Renal cortex interstitium (tissue), 3 donors: ENCODE results near the gene PRSS33. TPM values are rescaled to one million over a fixed set of nuclear protein-coding genes. Genes with fewer than 3 reads are reported as not detected.

Experiments used
- polyA plus RNA-seq, 3 donors: library from polyadenylated mRNA; unstranded; fragments of 120-200 nt; gene quantifications; one replicate each; pipeline ENCODE4 v1.2.1, GENCODE V29; 2013; ENCODE audit not compliant: insufficient read length in 3 of 3

Gene PRSS33
- polyA plus RNA-seq, 3 donors = 0.22 to 0.24 TPM; not detected in 1

Other genes with a start within 250 kb of the PRSS33 start
- gene PDPK1, start 249.5 kb downstream of the PRSS33 start, polyA plus RNA-seq = 10 to 100 TPM; 48.9 to 60.3 (median 53.9) TPM
- 10 to 100 TPM; 21.2 to 26.0 (median 22.6) TPM for gene KCTD5, start 105.0 kb downstream of the PRSS33 start, polyA plus RNA-seq
- 1 to 10 TPM; 1.5 to 2.0 (median 1.8) TPM for gene PRSS27, start 67.3 kb downstream of the PRSS33 start, polyA plus RNA-seq
- 100 to 1,000 TPM; 619 to 902 (median 689) TPM for gene SRRM2, start 34.9 kb downstream of the PRSS33 start, polyA plus RNA-seq
- 100 to 1,000 TPM; 193 to 255 (median 237) TPM for gene ELOB, start 10.3 kb downstream of the PRSS33 start, polyA plus RNA-seq
- not detected for gene PRSS41, start 10.9 kb upstream of the PRSS33 start, polyA plus RNA-seq
- gene PRSS21, start 29.7 kb upstream of the PRSS33 start, polyA plus RNA-seq = under 1 TPM in 2 of 3 donors, not detected in 1; 0.30 to 0.49 TPM
- under 1 TPM in 1 of 3 donors, not detected in 2; 0.70 TPM for gene ZG16B, start 42.7 kb upstream of the PRSS33 start, polyA plus RNA-seq
- gene PRSS22, start 70.6 kb upstream of the PRSS33 start, polyA plus RNA-seq = 10 to 100 TPM in 1 of 3 donors, 1 to 10 TPM in 2; 2.8 to 12.2 (median 7.7) TPM
- gene FLYWCH2, start 95.7 kb upstream of the PRSS33 start, polyA plus RNA-seq = 10 to 100 TPM; 15.5 to 30.4 (median 30.0) TPM
- 10 to 100 TPM; 17.8 to 45.4 (median 31.1) TPM for gene FLYWCH1, start 124.4 kb upstream of the PRSS33 start, polyA plus RNA-seq
- gene KREMEN2, start 176.7 kb upstream of the PRSS33 start, polyA plus RNA-seq = 1 to 10 TPM; 1.3 to 2.6 (median 2.0) TPM
- 10 to 100 TPM in 1 of 3 donors, 1 to 10 TPM in 2; 8.1 to 12.5 (median 8.3) TPM for gene PAQR4, start 181.8 kb upstream of the PRSS33 start, polyA plus RNA-seq
- 10 to 100 TPM; 11.7 to 22.4 (median 18.8) TPM for gene PKMYT1, start 192.9 kb upstream of the PRSS33 start, polyA plus RNA-seq
- 1 to 10 TPM; 1.7 to 3.2 (median 2.5) TPM for gene CLDN9, start 225.4 kb upstream of the PRSS33 start, polyA plus RNA-seq
- 10 to 100 TPM; 33.8 to 42.0 (median 34.4) TPM for gene CLDN6, start 230.6 kb upstream of the PRSS33 start, polyA plus RNA-seq
- gene TNFRSF12A, start 232.8 kb upstream of the PRSS33 start, polyA plus RNA-seq = 10 to 100 TPM in 2 of 3 donors, 1 to 10 TPM in 1; 6.7 to 17.6 (median 12.9) TPM
- gene HCFC1R1, start 236.4 kb upstream of the PRSS33 start, polyA plus RNA-seq = 10 to 100 TPM; 59.0 to 77.2 (median 64.2) TPM
- 10 to 100 TPM; 28.2 to 35.9 (median 30.5) TPM for gene THOC6, start 236.5 kb upstream of the PRSS33 start, polyA plus RNA-seq
- 1 to 10 TPM; 1.0 to 2.5 (median 2.0) TPM for gene BICDL2, start 249.4 kb upstream of the PRSS33 start, polyA plus RNA-seq